Measurements from ENCODE around the gene NTSR1. TPM values are rescaled to one million over a fixed set of nuclear protein-coding genes. Genes with fewer than 3 reads are reported as not detected.

Gene NTSR1
- total and polyA plus RNA-seq, 8 donors = 0.03 to 3.5 (median 0.12) TPM

- Histone ChIP-seq H3K27ac (no peak overlapping the region), H3K4me3 (no peak overlapping the region), H3K4me1 (peaks cover 0 to 53% of the 10 kb centered on the region in 2 donors), H3K27me3 (peaks cover 36 to 85% of the 10 kb centered on the region in 2 donors), H3K36me3 (no peaks in the 10 kb centered on the region), H3K9me3 (no peaks in the 10 kb centered on the region)
- intact Hi-C loops (cut with DNase I) = no loop called here
- TF ChIP-seq CTCF (IDR thresholded peaks at IDR 0.05) = no peak
- DNase-seq = peak in 1 of 4 donors; percentile 75
- ATAC-seq = no peak
Measured at GRCh38 chr20:62707276-62707920, 1.2 kb upstream of the NTSR1 start.

GRCh38 chr20:62707921-62708521, 615 bp upstream of the NTSR1 start:
- no peak for ATAC-seq
- intact Hi-C loops (cut with DNase I) = no loop called here
- peak overlapping the region in 1 of 2 donors; percentile 52 for H3K4me3 ChIP-seq
- peak in 1 of 2 donors; percentile 11 for TF ChIP-seq CTCF (IDR thresholded peaks at IDR 0.05)
- H3K27me3 ChIP-seq = peaks cover 36 to 91% of the 10 kb centered on the region in 2 donors
- DNase-seq = peak in 1 of 4 donors; percentile 41
- H3K36me3 ChIP-seq = no peaks in the 10 kb centered on the region
- peaks cover 0 to 53% of the 10 kb centered on the region in 2 donors for H3K4me1 ChIP-seq
- no peak overlapping the region for H3K27ac ChIP-seq
- no peaks in the 10 kb centered on the region for H3K9me3 ChIP-seq

- H3K36me3 ChIP-seq = no peaks in the 10 kb centered on the region
- peaks cover 0 to 43% of the 10 kb centered on the region in 2 donors for H3K4me1 ChIP-seq
- DNase-seq (peak in 1 of 4 donors; percentile 80), ATAC-seq (no peak)
- H3K27ac ChIP-seq = no peak overlapping the region
- no peaks in the 10 kb centered on the region for H3K9me3 ChIP-seq
- intact Hi-C loops (cut with DNase I) = no loop called here
- H3K27me3 ChIP-seq = peaks cover 36 to 89% of the 10 kb centered on the region in 2 donors
- TF ChIP-seq CTCF (IDR thresholded peaks at IDR 0.05) = no peak
- H3K4me3 ChIP-seq = peak overlapping the region in 1 of 2 donors; percentile 52
Measured at GRCh38 chr20:62709537-62709905, 885 bp downstream of the NTSR1 start.

- intact Hi-C loops (cut with DNase I) = no loop called here
- H3K27ac ChIP-seq = no peak overlapping the region
- DNase-seq = peak in 1 of 4 donors; percentile 56
- peaks cover 36 to 80% of the 10 kb centered on the region in 2 donors for H3K27me3 ChIP-seq
- ATAC-seq = no peak
- peaks cover 0 to 35% of the 10 kb centered on the region in 2 donors for H3K4me1 ChIP-seq
- H3K36me3 ChIP-seq = no peaks in the 10 kb centered on the region
- no peak for TF ChIP-seq CTCF (IDR thresholded peaks at IDR 0.05)
- H3K4me3 ChIP-seq = peak overlapping the region in 1 of 2 donors; percentile 52
- H3K9me3 ChIP-seq = no peaks in the 10 kb centered on the region
Measured at GRCh38 chr20:62710221-62710885, 1.7 kb downstream of the NTSR1 start.
